Measurements from ENCODE around the gene CCM2L.

DNA sequence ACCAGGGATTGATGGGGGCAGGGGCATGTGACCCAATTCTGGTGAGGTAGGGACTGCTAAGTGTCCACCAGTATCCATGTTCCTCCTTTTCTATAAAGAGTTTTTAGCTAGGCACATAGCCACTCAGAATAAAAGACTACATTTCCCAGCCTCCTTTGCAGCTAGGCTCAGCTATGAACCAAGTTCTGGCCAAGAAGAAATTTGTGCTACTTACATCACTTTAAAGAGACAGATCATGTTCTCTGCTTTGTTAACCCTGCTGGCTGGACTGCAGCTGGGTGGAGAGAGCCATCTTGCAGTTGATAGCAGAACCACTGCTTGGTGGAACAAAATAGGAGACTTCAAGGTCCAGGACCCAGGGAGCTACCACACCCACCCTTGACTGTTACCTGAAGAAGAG, 5.3 kb upstream of the CCM2L start:
- TF ChIP-seq, protein P1, sequence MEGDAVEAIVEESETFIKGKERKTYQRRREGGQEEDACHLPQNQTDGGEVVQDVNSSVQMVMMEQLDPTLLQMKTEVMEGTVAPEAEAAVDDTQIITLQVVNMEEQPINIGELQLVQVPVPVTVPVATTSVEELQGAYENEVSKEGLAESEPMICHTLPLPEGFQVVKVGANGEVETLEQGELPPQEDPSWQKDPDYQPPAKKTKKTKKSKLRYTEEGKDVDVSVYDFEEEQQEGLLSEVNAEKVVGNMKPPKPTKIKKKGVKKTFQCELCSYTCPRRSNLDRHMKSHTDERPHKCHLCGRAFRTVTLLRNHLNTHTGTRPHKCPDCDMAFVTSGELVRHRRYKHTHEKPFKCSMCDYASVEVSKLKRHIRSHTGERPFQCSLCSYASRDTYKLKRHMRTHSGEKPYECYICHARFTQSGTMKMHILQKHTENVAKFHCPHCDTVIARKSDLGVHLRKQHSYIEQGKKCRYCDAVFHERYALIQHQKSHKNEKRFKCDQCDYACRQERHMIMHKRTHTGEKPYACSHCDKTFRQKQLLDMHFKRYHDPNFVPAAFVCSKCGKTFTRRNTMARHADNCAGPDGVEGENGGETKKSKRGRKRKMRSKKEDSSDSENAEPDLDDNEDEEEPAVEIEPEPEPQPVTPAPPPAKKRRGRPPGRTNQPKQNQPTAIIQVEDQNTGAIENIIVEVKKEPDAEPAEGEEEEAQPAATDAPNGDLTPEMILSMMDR (IDR thresholded peaks at IDR 0.05), result no peak
- no peak for TF ChIP-seq POLR2A (IDR thresholded peaks at IDR 0.05)
- no peak for TF ChIP-seq POLR2AphosphoS5 (IDR thresholded peaks at IDR 0.05)

All from prostate gland (tissue), 2 donors.